Bronchial epithelial cell (primary cell): ENCODE results near the gene KMT5C. TPM values are rescaled to one million over a fixed set of nuclear protein-coding genes. Genes with fewer than 3 reads are reported as not detected.

ENCODE experiments used
- DNase-seq: peaks from one replicate; pipeline ENCODE4 v3.0.0-alpha.2; 2010; ENCODE audit warnings: low read depth
- FAIRE-seq: peaks from 2 replicates; lab custom pipeline; 2011; peaks lifted over from hg19 to GRCh38; lab: Jason Lieb, UNC
- H3K27me3 ChIP-seq: 2 replicates; pipeline ENCODE4 v1.5.1; 2011; ENCODE audit warnings: low read length; ENCODE audit not compliant: control insufficient read depth, insufficient read depth
- H3K36me3 ChIP-seq: 2 replicates; pipeline ENCODE4 v1.5.1; 2011; ENCODE audit warnings: low read length; ENCODE audit not compliant: control insufficient read depth, insufficient read depth
- H3K4me3 ChIP-seq: 2 replicates; pipeline ENCODE4 v1.5.1; 2011; ENCODE audit warnings: mild to moderate bottlenecking, low read depth, low read length, control low read depth
- CTCF ChIP-seq: IDR thresholded peaks from 2 replicates; pipeline ENCODE4 v1.5.1; 2011; ENCODE audit warnings: mild to moderate bottlenecking, moderate library complexity, low read length, control low read depth, inconsistent platforms; ENCODE audit not compliant: insufficient read depth, severe bottlenecking
- total RNA-seq: library from RNA; depleted of rRNA; stranded (reverse); fragments of >200 nt; gene quantifications from 2 replicates; pipeline ENCODE4 v1.2.1, GENCODE V29; 2014

The KMT5C gene
- total RNA-seq, 1 donor from 2014 or later = 5.3 TPM

GRCh38 chr19:55345818-55346724 is 6.4 kb downstream of the KMT5C start:
- peaks cover 22% of the 10 kb centered on the region for H3K36me3 ChIP-seq
- H3K4me3 ChIP-seq = no peak overlapping the region
- no peaks in the 10 kb centered on the region for H3K27me3 ChIP-seq
- FAIRE-seq (no peak), DNase-seq (no peak)
- TF ChIP-seq CTCF = no peak

- Histone ChIP-seq H3K4me3 (no peak overlapping the region), H3K36me3 (peaks cover 20% of the 10 kb centered on the region), H3K27me3 (no peaks in the 10 kb centered on the region)
- no peak for FAIRE-seq
- no peak for TF ChIP-seq CTCF
- DNase-seq = no peak
Measured at GRCh38 chr19:55346725-55347441, 7.2 kb downstream of the KMT5C start.

GRCh38 chr19:55347442-55348009 is 7.8 kb downstream of the KMT5C start:
- no peak for TF ChIP-seq CTCF
- FAIRE-seq (no peak), DNase-seq (no peak)
- H3K36me3 ChIP-seq = peaks cover 17% of the 10 kb centered on the region
- no peaks in the 10 kb centered on the region for H3K27me3 ChIP-seq
- no peak overlapping the region for H3K4me3 ChIP-seq

GRCh38 chr19:55348317-55349034 is 8.8 kb downstream of the KMT5C start:
- peaks cover 10% of the 10 kb centered on the region for H3K36me3 ChIP-seq
- DNase-seq = no peak
- peaks cover 4% of the 10 kb centered on the region for H3K27me3 ChIP-seq
- no peak for TF ChIP-seq CTCF
- H3K4me3 ChIP-seq = no peak overlapping the region
- no peak for FAIRE-seq

GRCh38 chr19:55350620-55351315 is 11.1 kb downstream of the KMT5C start:
- TF ChIP-seq CTCF = no peak
- FAIRE-seq (peak; percentile 64), DNase-seq (no peak)
- no peak overlapping the region for H3K4me3 ChIP-seq
- peaks cover 7% of the 10 kb centered on the region for H3K36me3 ChIP-seq
- peaks cover 4% of the 10 kb centered on the region for H3K27me3 ChIP-seq
